GM18858 (cell line): ENCODE results near the gene PYCR2.
A peak's percentile ranks its signal among the peaks of the same experiment; 100 is the strongest.

ENCODE experiments used
- ATAC-seq: cut with Tn5 transposase; IDR thresholded peaks from one replicate; pipeline ENCODE4 v1.9.1; 2021; ENCODE audit not compliant: unreplicated experiment

Gene PYCR2

GRCh38 chr1:225921734-225922709 lies 2.0 kb downstream of the PYCR2 start:
- ATAC-seq: no peak

GRCh38 chr1:225919906-225920305 lies 4.1 kb downstream of the PYCR2 start:
- ATAC-seq: no peak

- no peak for ATAC-seq
Observed at GRCh38 chr1:225918280-225918679, 5.8 kb downstream of the PYCR2 start.

GRCh38 chr1:225917536-225917935 lies 6.5 kb downstream of the PYCR2 start:
- ATAC-seq: no peak

- ATAC-seq: no peak
Observed at GRCh38 chr1:225917101-225917500, 6.9 kb downstream of the PYCR2 start.

GRCh38 chr1:225915538-225915991 lies 8.5 kb downstream of the PYCR2 start:
- no peak for ATAC-seq

- no peak for ATAC-seq
Observed at GRCh38 chr1:225914947-225915346, 9.1 kb downstream of the PYCR2 start.

GRCh38 chr1:225914391-225914790 lies 9.7 kb downstream of the PYCR2 start:
- no peak for ATAC-seq

GRCh38 chr1:225911191-225912130 lies 12.6 kb downstream of the PYCR2 start:
- peak; percentile 61 for ATAC-seq

GRCh38 chr1:225909477-225909876 lies 14.6 kb downstream of the PYCR2 start:
- ATAC-seq: no peak

- no peak for ATAC-seq
Observed at GRCh38 chr1:225908773-225909172, 15.3 kb downstream of the PYCR2 start.

- no peak for ATAC-seq
Observed at GRCh38 chr1:225908013-225908640, 15.9 kb downstream of the PYCR2 start.

GRCh38 chr1:225907341-225907740 lies 16.7 kb downstream of the PYCR2 start:
- no peak for ATAC-seq

GRCh38 chr1:225906467-225906866 lies 17.6 kb downstream of the PYCR2 start:
- ATAC-seq: no peak

GRCh38 chr1:225903623-225904022 lies 20.4 kb downstream of the PYCR2 start:
- no peak for ATAC-seq

- ATAC-seq: no peak
Observed at GRCh38 chr1:225899044-225899925, 24.8 kb downstream of the PYCR2 start.

- no peak for ATAC-seq
Observed at GRCh38 chr1:225897595-225898514, 26.2 kb downstream of the PYCR2 start.

GRCh38 chr1:225896937-225897549 lies 27.0 kb downstream of the PYCR2 start:
- ATAC-seq: peak; percentile 100

GRCh38 chr1:225896494-225896893 lies 27.6 kb downstream of the PYCR2 start:
- no peak for ATAC-seq
